Stimulated activated CD4-positive, alpha-beta T cell treated with anti-CD3 and anti-CD28 coated beads, Interleukin-12 subunit alpha, Interleukin-12 subunit beta, amount 100 ng/mL, for 48 hours (primary cell): Measurements from ENCODE around the gene SCAI.
"Not testable (repeated sequence)": the region's sequence is repeated elsewhere in the genome, so short reads cannot be mapped to it uniquely, and the experiment has no call there.

Experiments
- DNase-seq, 3 donors: peaks; one replicate each; pipeline ENCODE4 v3.0.0-alpha.2; 2020; ENCODE audit warnings: low read depth in 2 of 3, low spot score in 1 of 3

The SCAI gene

DNA sequence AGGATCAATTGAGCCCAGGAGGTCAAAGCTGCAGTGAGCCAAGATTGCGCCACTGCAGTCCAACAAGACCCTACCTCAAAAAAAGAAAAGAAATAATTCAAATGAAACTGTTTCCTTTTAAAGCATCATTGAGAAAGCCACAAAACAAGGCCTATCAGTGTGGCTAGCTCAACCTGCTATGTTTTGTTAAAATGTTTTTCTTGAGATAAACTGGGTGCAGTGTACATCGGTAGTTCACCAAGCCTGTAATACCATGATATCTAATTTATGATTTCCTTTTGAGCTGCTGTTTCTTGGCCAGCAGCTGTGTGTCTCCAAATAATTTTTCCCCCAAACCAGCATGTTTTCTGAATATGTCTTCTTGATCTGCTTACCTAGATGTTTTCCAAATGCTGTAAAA is 105.2 kb downstream of the SCAI start:
- no peak for DNase-seq

DNA sequence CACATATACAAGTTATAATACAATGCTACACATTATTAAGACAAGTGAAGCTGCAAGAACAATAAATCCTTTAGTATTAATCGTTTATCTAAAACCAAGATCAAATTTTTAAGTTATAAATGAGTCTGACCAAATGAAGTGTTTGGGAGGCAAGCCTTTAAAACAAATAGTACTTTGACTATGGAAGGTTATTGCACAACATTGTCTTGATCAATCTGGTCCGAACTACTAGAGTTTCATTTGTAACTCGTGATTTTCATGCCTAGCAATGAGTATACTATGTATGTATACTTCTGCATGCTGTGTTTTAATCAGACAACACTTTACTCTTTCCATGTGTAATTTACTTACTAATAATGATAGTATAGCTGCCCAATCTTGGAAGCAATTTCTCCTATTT is 115.3 kb downstream of the SCAI start:
- no peak for DNase-seq

DNA sequence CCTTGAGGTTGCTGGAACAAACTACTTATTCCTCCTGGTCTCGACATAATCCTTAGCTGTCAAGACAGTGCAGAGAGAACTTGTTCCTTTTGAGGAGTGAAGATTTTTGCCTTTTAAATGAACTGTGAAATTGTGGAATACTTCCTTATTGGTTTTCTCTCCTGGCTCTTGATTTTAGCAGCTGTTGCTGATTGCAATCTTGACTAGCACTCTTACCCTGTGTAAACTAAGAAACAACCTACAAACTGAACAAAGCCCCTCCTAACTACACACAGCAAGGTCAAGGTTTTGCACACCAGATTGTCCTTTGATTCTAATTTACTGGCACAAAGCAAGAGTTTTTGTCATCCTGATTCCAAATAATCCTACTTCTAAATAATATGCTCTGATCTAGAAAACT is 118.4 kb downstream of the SCAI start:
- DNase-seq = no peak

DNA sequence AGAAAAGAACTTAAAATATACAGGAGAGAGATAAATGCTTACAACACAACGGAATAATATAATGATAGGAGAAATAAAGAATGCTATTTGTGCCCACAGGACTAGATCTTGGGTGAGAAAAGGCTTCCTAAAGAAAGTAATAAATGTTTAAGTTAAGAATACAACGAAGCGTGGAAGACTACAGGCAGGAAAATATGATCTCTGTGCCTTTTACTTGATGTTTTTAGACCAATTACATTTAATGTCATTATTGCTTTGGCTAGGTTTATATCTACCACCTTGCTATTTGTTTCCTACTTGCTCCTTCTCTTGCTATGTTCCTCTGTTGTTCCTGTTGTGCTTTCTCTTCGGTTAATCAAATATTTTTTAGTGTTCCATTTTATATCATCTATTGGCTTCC is 122.3 kb downstream of the SCAI start:
- no peak for DNase-seq

DNA sequence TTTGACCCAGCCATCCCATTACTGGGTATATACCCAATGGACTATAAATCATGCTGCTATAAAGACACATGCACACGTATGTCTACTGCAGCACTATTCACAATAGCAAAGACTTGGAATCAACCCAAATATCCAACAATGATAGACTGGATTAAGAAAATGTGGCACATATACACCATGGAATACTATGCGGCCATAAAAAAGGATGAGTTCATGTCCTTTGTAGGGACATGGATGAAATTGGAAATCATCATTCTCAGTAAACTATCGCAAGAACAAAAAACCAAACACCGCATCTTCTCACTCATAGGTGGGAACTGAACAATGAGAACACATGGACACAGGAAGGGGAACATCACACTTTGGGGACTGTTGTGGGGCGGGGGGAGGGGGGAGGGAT is 127.7 kb downstream of the SCAI start:
- not testable (repeated sequence) for DNase-seq

DNA sequence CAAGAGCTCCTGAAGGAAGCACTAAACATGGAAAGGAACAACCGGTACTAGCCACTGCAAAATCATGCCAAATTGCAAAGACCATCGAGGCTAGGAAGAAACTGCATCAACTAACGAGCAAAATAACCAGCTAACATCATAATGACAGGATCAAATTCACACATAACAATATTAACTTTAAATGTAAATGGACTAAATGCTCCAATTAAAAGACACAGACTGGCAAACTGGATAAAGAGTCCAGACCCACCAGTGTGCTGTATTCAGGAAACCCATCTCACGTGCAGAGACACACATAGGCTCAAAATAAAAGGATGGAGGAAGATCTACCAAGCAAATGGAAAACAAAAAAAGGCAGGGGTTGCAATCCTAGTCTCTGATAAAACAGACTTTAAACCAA is 131.3 kb downstream of the SCAI start:
- not testable (repeated sequence) for DNase-seq

DNA sequence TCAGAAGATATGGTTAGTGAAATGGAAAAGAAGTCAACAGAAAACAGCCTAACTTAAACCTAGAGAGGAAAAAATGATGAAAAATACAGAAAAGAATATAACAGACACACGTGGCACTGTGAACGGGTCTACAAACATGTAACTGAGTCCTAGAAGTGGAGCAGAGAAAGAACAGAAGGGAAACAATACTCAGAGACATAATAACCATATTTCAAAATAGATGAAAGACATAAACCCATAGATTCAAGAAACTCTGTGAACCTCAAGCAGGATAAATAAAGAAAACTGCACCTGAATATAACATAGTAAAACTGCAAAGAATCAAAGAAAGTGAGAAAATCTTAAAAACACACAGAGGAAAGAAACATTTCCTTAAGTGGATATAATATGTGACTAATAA is 134.7 kb downstream of the SCAI start:
- DNase-seq = no peak

DNA sequence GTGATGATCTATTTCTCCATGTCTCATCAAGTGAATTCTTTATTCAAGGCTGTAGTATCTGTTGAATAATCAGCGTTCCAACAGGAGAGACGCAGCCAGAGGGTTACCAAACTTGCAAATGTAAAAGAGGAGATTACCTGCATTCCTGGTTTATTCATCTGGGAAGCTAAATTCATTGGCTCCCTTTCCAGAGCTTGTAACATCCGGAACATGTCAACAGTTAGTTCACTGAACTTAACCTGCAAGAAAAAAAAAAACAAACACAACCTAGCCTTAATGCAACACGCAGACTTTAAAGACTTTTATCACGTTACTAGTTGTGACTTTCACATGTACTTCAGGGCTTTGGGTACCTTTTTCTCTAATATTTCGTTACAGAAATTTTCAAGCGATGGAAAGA is 140.0 kb downstream of the SCAI start:
- no peak for DNase-seq

DNA sequence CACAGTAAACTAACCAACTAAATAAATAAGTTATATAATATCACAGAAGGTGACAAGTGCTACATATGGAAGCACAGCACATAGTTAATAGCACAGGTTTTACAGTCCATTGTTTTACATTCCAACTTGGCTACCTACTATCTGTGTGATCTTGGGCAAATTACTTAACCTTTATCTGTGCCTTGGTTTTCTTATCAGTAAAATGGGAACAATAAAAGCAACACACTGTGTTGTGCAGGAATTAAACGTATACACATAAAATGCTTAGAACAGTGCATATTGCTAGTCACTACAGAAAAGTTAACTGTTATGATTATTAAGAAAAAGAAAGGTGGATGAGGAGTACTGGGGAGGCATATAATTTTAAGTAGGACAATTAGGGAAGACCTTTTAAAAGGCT is 159.6 kb downstream of the SCAI start:
- no peak for DNase-seq

DNA sequence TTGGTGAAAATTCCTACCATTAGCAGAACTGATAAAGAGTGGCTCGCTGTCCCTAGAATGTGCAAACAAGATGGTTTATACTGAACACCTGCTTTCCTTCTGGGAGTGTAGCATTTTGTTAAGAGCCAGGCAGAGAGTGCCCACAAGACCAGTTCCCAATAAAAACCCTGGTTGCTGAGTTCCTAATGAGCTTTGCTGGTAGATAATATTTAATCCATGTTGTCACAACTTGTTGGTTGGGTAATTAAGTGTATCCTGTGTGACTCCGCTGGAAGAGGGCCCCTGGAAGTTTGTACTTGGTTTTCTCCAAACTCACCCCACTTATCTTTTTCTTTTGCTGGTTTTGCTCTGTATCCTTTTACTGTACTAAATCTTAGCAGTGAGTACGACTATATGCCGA is 162.9 kb downstream of the SCAI start:
- no peak for DNase-seq

DNA sequence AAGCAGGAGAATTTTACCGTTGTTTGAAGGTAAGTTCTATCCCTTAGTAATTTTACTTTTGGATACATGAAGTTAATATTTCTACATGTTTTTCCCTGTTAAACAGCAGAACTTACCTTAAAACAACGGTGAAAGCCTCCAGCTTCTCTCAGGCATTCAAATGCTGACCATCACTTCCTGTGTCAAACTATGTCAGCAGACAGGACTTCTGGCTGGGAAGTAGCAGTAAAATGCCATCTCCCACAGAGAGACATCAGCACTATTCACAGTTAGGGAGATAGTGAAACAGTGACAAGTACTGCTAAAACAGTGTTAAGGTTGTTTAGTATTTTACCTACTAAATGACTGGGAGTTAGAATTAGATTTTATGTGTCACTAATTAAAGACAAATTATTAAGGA is 168.2 kb downstream of the SCAI start:
- no peak for DNase-seq

DNA sequence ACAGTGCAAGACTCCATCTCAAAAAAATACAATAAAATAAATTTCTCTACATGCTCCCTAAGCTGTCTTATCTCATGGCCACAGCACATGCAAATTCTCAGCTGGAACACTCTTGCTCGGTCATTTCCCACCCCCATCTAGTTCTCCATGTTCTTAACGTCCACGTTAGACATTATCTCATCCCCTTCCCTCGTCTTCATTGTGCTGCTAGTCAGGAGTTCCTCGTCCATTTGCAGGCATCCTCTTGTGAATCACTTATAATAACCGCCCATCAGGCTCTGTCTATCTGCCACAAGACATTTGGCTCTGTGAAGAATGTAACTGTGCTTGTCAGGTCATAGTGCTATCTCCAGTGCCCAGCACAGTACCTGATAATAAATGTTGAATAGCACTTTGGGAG is 169.5 kb downstream of the SCAI start:
- no peak for DNase-seq

DNA sequence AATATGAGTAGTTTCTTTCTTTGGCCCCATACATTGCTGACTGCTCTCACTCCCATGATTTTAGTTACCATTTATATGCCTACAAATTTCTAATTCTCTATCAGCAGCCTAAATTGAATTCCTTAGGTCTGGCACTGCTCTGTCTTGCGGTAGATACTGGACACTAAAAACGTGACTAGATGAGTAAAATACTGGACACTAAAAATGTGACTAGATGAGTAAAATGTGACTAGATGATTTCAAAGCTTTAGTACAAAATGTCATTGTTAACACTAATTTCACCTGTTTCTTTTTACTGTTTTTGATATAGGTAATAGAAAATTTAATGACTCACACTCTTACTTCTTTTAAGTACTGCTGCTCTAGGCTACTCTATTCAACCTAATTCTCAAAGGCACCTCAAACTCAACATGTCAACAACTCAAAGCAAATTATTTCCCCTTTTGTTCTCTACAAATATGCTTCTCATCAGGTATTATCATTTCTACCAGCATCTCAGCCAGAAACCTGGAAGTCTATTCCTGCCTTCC is 171.0 kb downstream of the SCAI start:
- DNase-seq = no peak

DNA sequence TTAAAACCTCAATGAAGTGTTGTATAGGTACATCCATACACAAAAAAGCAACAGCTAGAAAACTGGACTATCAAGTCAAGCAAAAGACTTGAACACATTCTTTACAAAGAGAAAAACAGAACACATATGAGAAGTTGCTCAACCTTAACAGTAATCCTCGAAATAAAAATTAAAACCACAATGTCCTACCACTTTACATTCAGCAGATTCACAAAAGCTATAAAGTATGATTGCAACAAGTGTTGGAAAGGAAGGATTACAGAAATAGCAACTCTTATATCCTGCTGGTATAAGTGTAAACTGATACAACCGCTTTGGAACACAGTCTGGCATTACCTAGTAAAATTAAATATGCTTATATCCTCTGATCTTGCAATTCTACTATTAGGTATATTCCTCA is 173.9 kb downstream of the SCAI start:
- no peak for DNase-seq

DNA sequence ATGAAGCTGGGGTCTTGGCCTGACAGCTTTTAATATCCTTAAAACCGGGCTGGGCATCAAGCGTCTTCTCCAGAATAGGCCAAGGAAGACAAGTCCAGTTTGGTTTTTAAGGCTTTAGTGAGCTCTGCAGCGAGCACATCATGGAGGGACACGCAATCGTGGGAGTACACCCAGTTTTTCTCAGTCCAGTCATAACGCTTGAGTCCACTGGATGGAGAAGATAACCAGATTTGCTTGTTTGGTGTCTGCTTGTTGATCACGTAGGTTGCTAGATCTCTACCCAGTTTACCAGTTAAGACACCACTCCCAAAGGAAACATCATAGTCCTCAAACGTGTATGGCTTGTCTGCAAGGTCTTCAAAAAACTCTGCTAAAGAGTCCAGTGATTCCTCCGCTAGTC is 175.1 kb downstream of the SCAI start:
- no peak for DNase-seq

DNA sequence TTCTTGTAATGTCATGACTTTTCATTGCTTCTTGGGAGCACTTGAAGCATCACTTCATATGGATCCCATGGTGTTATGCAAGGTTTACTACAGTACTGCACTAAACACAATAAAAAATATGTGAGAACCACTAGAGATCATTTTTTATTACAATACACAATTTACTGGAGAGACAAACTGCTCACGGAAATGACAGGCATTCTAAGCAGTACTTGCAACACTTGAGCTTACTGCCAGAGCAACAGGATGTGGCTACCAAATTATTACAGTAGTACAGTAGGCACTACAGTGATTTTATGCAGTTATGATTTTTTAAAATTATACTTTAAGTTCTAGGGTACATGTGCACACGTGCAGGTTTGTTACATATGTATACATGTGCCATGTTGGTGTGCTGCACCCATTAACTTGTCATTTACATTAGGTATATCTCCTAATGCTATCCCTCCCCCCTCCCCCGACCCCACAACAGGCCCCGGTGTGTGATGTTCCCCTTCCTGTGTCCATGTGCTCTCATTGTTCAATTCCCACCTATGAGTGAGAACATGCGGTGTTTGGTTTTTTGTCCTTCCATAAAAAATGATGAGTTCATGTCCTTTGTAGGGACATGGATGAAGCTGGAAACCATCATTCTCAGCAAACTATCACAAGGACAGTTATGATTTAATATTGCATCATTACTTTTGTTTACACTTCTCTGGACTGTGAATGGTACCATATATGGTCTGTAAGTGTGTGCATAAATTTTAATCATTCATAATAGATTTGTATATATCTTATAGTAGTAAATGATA is 177.4 kb downstream of the SCAI start:
- not testable (repeated sequence) for DNase-seq

DNA sequence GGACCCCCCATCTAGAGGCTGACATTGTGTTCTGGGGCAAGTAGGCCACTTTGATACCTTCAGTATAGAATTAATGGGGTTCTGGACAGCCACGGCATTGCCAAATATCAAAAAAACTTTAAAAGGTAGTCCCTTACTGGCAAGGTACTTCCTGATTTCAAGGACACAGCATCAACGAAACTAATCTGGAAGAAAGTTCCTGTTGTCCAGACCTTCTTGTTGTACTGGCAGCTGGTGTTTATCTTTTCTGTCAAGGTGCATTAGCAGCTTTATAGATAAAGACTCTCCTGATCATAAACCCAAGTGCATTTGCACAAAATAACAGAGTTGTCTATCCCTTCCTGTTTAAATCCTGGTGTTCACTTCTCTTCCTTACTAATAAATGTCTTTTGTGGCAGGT is 178.7 kb downstream of the SCAI start:
- no peak for DNase-seq

DNA sequence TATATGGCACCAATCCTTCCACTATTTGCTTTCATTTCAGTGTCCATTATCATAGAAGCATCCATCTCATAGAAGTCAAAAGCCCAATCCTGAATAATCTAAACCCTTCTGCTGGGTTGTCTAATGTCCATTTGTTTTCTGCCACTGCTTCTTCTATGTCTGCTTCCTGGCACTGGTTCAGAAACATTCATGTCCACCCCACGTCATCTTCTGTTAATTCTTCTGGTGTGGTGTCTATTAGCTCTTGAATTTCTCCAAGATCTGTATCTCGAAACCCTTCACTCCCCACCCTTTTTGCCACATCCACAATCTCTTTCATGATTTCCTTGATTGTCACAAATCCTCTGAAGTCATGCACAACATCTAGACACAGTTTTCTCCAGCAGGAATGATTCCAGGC is 179.3 kb downstream of the SCAI start:
- DNase-seq = no peak

DNA sequence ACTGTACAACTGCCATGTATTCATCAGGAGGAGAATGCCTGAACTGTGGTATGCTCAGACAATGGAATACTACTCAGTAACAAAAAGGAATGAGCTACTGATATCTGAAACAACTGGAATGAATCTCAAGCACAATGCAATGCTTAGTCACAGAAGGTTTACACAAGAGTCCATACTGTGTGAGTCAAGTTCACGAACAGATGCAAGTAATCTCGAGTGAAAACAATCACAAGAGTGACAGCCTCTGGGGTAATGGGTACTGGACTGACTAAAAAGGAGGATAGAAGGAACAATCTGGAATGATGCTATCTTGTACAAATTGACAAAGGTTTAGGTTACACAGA is 182.9 kb downstream of the SCAI start:
- DNase-seq = no peak

DNA sequence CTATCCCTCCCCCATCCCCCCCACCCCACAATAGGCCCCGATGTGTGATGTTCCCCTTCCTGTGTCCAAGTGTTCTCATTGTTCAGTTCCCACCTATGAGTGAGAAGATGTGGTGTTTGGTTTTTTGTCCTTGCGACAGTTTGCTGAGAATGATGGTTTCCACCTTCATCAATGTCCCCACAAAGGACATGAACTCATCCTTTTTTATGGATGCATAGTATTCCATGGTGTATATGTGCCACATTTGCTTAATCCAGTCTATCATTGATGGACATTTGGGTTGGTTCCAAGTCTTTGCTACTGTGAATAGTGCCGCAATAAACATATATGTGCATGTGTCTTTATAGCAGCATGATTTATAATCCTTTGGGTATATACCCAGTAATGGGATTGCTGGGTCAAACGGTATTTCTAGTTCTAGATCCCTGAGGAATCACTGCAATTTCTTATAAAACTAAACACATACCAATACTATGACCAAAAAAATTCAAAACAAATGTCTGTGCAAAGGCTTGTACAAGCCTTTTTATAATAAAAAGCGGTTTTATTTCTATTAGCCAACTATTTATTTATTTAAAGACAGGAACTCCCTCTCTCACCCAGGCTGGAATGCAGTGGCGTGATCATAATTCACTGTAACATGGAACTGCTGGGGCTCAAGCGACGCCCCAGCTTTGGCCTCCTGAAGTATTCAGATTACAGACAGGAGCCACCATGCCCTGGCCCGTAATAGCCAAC is 183.5 kb downstream of the SCAI start:
- DNase-seq = not testable (repeated sequence)

DNA sequence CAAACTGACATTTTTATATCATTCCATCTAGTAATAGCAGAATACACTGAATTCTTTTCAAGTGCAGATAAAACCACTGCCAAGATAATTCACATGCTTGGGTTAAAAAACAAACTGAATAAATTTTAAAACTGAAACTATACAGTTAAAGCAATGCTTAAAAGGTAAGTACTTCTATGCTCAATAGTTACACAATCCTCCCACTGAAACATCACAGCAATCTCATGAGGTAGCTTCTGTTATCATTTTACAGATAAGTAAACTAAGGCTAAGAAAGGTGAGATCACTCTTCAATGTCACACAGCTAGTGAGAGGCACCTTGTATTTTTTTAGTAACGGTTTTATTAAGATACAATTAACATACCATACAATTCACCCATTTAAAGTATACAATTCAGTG is 189.1 kb downstream of the SCAI start:
- DNase-seq = no peak

DNA sequence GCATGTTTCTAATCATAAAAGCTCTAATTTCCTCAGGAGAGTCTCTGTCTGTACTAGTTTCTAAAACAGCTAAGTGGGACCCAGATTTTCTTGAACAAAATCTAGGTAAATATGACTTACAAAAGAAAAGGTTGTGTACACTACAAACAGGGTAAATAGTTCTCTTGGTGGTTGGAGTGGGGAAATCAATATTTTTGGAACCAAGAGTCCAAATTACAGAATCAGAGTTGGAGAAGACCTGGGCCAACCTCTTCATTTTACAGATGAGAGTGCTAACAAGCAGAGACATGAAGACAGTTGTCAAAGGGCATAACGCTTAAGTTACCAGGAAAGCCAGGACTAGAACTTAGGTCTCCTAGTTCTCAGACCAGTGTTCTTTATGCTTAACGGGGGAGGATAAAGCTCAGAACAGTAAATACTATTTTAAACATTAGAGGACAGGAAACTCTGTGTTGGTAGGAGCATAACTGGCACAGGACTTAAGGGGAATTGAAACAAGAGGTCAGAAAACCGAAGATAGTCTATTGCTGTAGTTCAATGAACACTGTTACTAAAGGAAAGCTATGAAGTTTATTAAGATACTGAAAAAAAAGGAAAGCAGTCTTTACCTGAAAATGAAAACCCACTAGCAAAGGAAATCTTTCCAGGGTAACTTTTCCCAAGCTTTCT is 193.1 kb downstream of the SCAI start:
- no peak for DNase-seq
